ENCODE measurements around the gene FEZF1.
"Not testable (repeated sequence)": the region's sequence is repeated elsewhere in the genome, so short reads cannot be mapped to it uniquely, and the experiment has no call there.

The FEZF1 gene

DNA sequence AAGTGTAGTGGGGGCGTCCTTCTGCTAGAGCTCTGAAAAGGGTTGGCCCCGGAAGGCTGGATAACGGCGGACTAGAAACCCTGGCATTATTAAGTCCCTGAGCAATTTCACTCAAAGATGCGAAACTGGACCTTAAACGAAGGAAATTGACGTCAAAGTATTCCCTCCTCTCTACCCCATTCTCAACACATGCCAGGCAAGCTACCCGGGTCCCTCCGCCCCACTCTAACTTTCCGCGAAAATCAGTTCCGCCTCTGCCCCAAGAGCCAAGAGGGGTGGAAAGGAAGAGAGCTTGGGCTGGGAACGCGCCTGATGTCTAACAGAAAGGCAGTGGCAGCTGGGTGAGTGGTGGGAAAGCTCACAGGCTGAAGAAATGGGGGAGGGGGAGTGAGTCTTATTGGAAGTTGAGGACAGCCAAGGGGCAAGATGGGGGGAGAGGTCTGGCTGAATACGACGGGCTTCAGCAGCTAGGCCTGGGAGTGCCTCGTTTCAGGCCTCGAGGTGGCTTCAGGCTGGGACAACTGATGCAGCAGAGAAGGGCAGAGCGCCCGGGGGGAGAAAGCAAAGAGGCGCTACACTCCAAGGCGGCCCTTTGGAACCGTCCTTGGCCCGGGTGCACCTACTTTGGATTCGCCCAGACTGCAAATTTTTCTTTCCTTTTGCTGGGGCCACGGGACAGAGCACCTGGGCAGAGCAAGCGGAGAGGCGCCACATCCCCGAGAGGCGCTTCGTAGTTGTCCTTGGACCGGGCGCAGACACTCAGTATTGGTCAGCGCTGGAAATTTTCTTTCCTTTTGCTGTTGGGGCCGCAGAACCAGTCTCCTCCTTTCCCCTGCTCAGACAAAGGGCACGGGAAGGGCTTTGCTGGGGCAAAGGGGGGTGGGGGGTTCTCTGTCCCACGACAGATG is 2.0 kb upstream of the FEZF1 start:
- no peak for DNase-seq

DNA sequence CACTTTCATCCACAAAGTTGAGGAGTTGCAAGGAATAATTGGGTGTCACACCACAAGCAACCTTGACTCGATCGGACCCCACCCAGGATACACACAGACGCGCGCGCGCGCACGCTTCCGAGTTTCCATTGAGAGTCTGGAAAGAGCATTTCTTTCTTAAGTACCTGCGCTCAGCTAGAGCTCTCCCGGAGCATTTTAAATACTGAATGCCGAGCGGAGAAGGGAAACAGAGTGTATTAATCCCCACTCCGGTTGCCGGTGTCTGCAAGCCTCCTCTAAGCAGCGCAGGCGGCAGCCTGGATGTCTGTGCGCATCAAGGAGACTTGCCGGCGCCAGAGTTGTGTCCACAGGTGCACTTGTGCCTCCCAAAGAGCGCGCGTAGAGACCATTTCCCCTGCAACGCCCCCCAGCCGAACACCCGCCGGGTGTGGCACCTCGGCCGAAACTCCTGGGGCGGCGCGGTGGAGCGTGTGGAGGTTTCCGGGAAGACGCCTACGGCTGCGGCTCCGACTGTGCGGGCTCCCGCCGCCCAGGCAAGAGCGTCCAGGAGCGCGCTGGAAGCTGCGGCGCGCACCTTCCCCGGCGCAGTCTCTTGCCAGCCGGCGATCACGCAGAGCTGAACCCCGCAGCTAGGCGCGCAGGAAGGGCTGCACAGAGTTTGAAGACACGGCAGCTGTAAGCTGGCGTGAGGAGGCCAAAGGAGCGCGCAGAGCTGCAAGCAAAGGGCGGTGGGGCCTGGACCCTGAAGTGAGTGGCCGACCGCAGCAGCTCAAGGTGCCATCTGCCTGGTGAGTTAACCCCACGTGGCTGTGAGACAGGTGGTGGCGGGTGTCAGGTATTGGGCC is 1.1 kb upstream of the FEZF1 start:
- DNase-seq, result no peak

DNA sequence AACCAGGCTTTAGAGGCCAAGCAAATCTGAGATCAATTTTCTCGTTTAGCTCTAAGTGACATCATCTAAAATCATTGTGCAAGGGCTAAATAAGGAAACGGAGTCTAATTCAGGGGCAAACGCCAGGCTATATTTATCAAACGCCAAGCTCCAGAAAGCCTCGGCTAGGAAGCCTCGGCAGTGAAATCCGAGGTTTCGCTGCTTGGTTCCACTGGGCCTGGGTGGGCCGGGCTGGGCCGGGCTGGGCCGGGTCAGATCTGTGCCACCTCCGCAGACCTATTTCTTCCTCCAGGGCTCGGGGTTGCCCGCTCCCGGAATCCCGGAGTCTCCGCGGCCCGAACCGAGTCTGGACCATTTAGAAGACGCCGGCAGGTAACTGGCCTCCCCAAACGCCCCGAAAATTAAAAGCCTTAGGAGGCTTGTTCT is 459 bp upstream of the FEZF1 start:
- DNase-seq, result no peak

DNA sequence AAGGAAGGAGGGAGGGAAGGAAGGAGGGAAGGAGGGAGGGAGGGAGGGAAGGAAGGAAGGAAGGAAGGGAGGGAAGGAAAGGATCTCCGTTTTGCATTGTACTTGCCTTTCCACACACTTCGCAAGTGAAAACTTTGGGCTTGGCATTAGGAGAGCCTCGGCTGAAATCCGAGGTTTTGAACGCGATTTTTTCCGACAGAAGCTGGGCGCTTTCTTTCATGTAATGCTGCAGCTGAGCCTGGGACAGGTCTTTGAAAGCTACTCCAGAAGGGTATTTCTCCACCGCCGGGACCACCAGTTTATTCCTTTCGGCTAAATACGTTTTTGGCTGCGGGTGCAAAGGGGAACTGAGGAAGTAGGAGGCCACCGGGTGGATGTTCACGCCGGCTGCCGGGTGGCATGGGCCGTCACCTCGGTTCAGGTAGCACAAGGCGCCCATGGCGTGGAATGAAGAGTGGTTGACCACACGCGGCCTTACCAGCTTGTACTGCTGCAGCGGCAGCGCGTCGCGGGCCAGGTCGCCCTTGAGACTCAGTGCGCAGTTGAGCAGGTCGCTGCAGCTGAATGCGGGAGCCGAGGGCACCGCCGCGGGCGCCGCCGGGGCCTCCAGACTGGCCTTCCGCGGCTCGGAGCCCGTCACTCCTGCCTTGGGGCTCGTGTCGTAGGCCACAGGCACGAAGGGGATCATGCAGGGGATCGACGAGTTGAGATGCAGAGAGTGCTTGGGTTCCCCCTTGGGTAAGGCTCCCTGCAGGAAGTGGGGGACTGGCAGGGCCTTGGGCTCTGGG is 825 bp downstream of the FEZF1 start:
- no peak for DNase-seq

DNA sequence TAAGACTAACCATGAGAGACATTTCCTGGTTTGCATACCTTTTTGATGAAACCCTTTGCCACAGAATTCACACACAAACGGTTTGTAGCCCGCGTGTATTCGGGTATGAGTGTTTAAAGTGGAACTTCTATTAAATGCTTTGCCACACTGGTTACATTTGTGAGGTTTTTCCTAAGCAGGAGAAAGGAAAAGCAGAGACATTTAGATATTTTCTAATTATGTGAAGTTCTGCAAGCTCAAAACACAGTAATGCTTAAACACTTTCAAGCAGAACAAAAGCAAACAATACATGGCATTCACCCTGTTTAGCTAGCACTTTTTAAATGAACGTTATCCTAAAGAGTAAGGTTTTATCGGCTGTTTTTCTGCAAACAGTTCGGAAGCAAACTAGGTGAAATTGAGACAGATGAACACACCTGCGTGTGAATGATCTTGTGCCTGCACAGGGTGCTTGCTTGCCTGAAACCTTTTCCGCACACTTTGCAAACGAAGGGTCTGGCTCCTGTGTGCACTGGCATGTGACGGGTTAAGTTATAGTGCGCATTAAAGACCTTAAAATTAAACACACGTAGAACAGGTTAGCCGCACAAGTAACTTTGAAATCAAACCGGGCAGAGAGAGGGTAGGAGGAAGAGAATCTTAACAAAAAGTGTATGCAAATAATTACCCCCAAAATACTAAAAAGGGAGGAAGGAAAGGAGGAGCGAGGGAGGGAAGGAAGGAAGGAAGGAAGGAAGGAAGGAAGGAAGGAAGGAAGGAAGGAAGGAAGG is 1.6 kb downstream of the FEZF1 start:
- no peak for DNase-seq

DNA sequence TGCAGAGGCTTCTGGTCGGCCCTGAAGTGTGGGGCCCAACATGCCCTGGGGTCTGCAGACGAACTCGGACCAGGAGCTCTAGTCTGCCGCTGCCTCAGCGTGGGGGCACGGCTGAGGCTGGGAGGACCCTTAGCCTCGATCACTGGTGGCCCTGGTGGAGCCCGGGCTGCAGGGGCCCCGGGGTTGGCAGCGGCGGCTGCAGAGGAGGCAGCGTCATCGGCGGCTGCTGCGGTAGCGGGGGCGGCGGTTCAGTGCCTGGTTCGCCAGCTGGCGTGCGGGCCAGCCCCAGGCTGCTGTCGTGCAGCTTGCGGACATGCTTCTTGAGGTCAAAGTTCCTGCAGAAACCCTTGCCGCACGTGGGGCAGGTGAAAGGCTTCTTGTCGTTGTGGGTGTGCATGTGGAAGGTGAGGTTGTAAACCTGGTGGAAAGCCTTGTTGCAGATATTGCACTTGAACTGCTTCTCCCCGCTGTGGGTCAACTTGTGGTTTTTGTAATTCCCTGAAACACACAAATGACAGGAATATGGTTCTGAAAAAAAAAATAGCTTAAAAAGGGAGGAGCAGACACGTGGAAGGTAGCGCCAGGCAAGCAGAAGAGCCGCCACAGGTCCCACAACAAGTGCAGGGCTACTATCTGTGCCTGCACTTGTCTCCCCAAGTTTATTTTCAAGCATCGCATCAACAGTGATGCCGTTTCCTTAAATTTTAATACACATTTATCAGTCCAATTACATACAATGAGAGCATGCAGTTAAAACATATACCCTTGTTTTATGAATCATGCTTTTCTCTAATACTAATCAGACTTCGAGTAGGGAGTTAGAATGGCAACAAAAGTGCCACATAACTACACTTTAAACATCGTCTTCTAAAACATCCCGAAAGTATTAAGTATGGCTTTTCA is 2.4 kb downstream of the FEZF1 start:
- DNase-seq, result no peak

DNA sequence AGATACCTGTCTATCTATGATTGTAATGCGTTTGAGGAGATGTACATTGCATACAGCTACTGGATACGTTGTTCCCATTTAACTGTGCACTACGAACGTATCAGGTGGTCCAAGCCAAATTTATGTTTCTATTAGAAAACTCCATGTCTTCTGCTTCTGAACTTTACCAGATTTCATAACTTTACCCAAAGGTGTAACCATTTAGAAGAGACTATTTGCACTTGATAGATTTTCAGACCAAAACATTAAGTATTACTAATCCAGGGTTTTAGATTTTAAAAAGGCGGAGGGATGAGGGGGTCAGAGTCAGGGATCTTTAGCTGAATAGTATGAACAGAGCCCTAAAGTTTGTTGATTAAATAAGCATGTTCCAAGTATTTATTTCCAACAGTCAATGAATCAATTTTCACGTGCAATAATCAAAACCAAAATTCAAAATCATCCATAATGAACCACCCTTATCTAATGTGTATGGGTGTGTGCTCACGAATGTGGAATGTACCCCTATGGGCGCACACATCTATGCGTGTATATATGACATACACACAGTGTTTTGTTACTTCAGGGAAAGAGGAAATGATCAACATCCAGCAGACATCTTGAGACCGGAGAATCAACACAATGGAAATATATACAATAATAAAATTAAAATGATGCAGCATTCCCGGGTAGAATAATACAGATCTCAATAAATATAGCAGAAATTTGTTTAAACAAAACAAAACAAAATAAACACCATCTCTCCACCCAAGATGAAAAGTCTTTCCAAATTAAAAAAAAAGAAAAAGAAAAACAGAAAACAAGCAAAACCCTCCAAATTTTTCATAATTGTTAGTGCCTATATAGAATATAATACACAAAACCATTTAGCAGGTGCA is 3.4 kb downstream of the FEZF1 start:
- DNase-seq, result no peak

DNA sequence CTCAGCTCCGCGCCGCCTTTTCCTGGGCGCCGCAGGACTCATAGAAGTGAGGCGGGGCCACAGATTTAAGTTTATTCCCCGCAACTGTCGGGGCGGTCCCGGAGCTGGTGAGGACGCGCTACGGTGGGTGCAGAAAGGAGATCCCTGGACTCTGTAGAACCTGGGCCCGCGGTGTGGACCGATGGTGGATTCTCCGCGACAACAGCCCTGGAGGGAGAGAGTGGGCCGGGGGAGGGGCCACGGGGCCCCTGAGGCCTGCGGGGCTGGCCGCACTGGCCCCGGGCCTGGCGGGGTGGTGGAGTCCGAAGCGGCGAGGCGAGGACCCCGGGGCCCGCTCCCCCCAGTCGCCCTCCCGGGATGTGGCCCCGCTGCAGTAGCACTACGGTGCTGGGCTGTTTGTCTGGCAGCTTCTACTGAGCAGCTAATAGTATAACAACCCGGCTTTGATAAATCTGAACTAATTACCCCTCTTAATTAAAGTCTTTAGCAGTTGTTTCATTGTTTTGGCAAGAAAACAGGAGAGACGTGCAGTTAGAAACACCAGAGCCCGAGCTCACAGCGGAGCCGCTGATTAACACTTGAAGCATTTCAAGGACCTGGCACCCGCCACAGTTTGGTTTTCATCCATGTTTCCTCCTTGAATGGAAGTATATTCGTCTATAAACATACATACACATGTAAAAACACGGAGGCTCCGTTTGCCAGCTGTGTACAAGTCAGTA is 4.2 kb downstream of the FEZF1 start:
- no peak for DNase-seq

DNA sequence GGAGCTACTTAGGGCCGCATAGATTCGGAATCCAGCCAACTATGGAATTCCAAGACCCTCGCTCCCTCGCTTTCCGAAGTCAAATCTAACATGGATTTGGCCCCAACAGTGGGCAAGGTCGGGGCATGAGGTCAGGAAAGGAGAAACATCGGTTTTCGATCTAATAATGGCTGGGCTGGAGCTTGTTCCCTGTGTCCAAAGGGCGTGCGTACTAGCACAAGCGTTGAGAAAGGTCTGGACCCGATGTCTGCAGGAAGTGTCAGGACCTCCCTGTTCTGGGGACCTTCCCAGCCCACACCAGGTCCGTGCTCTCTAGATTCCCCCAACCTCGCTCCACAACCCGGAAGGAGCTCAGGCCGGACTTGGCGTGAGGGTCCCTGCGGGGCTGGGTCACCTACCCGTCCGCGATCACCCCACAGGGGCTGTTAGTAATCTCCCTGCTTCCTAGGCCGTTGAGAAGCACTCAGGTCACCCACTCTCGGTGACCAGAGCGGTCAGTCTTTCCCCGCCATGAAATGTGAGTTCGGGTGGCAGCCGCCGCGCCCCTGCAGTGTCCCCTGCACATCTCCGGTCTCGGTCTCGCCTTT is 4.8 kb downstream of the FEZF1 start:
- DNase-seq, result no peak

DNA sequence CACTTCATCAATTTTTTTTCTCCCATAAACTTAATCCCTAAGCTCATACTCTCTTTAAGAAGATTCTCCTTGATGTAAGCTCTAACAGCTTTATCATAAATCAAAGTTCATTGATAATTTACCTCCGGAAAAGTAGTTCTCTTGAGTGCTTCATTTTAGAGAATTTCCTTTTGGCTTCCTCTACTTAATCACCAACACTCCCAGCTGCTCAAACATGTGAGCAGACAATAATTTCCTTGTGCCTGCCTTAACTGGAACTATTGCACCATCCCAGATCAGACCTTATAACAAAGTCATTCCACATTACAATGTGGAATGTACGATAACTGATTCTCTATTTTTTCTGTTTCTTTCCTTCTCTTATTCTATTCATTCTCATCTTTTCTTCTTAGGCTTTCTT is 5.9 kb downstream of the FEZF1 start:
- DNase-seq, result no peak

DNA sequence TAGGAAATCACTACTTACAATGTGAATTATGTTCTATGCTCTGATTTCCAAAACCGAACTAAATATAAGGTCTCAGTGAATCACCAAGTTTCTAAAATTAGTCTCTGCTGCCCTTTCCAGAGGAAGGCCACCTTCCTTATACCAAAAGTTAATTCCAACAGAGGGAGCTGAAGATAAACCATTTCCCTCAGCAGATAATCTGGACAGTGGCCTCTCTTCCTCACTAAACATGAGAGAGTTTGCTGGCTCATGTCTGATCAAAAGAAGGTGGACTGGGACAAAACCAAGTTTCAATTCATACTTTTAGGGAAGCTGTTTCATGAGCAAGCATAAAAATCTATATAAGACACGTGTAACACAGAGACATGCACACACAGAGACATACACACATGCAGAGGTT is 6.4 kb downstream of the FEZF1 start:
- no peak for DNase-seq

DNA sequence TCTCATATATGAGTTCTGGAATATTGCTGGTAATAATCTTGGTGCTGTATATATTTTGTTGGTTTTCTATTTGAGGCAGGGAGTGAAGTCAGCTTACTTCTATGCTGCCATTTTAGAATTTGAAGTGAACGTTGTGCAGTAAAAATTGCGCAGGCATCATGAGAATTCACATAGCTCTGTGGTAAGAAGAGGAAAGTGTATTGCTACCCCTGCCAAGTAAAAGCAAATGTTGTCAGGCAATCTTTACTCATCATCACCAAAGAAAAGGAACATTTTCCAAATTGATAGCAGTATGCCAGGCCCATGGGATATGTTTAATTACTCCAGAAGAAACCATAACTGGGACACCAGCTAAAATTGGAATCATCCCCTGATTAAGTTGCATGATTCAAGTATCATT is 13.4 kb downstream of the FEZF1 start:
- no peak for DNase-seq

DNA sequence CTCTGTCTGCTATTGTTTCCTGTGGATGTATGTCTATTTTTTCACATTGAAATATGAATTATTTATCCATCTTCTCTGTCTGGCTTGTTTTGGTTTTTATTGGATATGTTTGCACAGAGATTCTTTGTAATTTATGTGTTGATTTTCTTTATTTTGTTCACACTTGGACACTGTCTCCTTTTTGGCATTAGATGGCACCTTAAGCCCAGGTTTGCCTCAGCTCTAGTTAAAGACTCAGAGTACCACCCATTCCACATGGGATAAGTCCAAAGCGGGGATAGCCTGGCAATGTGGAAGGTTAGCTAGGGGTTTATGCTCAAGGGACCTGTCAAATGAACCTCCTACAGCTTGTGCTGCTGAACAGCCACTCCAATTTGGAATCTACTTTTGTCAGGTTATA is 14.1 kb downstream of the FEZF1 start:
- DNase-seq, result no peak

DNA sequence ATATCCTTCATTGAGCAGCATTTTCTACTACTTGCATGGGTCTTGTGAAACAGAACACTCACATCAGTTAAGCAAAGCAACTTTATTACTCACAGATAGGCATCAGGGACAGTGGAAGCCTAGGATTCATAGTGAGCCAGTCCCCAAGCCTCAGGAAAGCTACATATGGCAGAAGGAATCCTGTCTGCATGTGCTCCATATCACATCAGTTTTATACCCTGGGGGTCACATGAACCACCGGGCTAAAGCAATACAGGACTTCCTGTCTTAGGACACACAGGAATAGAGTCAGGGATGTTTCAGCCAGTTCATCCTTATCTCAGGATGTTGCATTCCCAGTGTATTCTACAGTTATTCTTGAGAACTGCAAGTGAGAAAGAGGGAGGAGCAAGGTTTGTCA is 15.1 kb downstream of the FEZF1 start:
- DNase-seq, result no peak

DNA sequence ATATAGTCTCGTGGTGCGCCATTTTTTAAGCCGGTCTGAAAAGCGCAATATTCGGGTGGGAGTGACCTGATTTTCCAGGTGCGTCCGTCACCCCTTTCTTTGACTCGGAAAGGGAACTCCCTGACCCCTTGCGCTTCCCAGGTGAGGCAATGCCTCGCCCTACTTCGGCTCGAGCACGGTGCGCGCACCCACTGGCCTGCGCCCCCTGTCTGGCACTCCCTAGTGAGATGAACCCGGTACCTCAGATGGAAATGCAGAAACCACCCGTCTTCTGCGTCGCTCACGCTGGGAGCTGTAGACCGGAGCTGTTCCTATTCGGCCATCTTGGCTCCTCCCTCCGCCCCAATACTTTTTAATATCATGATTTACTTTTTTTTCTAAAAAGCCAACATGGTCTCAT is 19.9 kb downstream of the FEZF1 start:
- DNase-seq, result not testable (repeated sequence)

DNA sequence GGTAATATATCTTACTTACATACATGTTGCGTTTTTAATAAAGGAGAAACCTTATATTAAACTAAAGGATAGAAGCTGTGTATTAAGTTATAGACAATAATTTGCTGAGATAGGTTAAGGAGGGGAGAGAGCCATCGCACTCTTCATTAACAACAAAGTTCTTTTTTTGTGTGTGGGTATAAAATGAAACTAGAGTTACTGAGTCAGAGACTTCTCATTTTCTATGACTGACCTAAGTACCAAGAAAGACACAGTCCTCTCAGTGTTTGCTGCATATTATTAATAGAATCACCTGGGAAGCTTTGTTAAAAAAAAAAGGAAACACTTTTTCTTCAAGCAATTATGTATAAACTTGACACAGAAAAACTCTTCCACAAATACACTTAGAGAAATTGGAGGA is 31.4 kb downstream of the FEZF1 start:
- no peak for DNase-seq

DNA sequence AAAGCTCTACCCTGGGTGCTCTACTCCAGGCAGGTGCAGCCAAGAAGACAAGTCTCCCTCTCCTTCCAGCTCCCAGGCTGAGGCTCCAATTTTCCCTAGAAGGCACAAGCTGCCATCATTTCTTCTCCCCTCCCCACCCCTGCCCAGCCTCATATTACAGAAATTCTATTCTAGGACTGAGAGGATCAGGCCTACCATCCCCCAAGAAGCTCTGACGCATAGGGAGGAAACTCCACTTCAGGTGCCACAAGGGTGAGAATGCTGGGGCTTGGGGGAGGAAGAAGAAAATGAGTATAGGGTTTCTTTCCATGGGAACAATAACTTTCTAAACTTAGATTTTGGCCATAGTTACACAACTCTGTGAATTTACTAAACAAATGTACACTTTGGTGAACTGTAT is 35.3 kb downstream of the FEZF1 start:
- no peak for DNase-seq

DNA sequence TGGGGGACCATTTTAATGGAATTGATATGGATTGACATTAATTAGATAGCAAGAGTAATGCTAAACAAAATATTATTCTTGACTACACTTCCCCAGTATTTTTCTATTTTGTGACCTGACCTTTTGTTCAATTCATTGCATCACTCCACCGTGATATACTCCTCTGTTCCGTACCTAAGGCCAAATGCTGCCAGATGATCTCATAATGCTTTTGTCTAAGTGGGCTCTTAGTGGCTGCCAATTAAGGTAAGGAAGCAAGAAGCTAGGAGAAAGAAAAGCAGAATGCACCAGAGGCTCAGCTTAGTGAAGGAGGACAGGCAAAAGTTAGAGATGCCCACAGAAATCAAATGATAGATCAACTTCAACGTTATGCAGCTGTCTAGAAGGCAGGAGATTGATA is 36.4 kb downstream of the FEZF1 start:
- no peak for DNase-seq

DNA sequence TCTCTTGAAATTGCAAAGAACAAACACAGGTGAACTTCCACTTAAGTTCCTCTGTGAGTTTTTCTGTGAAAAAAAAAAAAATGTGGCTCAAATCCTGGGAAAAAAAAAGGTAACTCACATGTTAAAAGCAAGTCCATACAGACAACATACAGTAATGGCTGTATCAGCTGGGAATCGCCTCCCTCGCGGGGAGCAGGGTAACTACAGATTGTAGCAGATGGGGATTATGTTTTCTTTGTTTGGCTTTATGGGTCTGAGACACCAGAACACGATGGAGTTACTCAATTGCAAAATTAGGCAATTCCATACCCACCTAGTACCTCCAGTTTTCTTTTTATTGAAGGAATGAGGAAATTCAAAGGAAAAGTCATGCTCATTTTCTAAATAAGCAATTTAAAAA is 42.3 kb downstream of the FEZF1 start:
- no peak for DNase-seq
